Right atrium auricular region (tissue), 2 donors: Measurements from ENCODE around the gene FOXL2NB. TPM values are rescaled to one million over a fixed set of nuclear protein-coding genes. Genes with fewer than 3 reads are reported as not detected.
A peak's percentile ranks its signal among the peaks of the same experiment; 100 is the strongest.

Experiments used
- DNase-seq: peaks from one replicate; pipeline ENCODE4 v3.0.0-alpha.2; 2019; ENCODE audit warnings: low spot score
- H3K27ac ChIP-seq, 2 donors: fragments of 200-600 bp; sonication (generic); 1 replicate in 1 of 2; 2 replicates in 1 of 2; pipeline ENCODE4 v1.5.1; 2016 to 2019
- H3K27me3 ChIP-seq, 2 donors: fragments of 200-600 bp; sonication (generic); one replicate each; pipeline versions ENCODE4 v1.5.1 to v1.6.0; 2017 to 2019
- H3K36me3 ChIP-seq: fragments of 200-600 bp; sonication (generic); one replicate; pipeline ENCODE4 v1.5.1; 2016
- H3K4me1 ChIP-seq, 2 donors: fragments of 200-600 bp; sonication (generic); one replicate each; pipeline versions ENCODE4 v1.5.1 to v1.6.0; 2017 to 2019
- H3K4me3 ChIP-seq, 2 donors: fragments of 200-600 bp; sonication (generic); 1 replicate in 1 of 2; 2 replicates in 1 of 2; pipeline ENCODE4 v1.5.1; 2017 to 2019; ENCODE audit warnings: mild to moderate bottlenecking in 1 of 2, moderate library complexity in 1 of 2
- H3K9me3 ChIP-seq, 2 donors: fragments of 200-600 bp; sonication (generic); one replicate each; pipeline ENCODE4 v1.5.1; 2019
- total RNA-seq, 2 donors: library from RNA; depleted of rRNA; stranded (reverse); fragments of >200 nt; gene quantifications; one replicate each; pipeline ENCODE4 v1.1.0, GENCODE V29; 2016
- TF ChIP-seq, protein P1 (sequence below), 2 donors: fragments of 200-600 bp; sonication (generic); IDR thresholded peaks; one replicate each; pipeline ENCODE4 v1.5.1; 2019; ENCODE audit warnings: antibody characterized with exemption in 2 of 2

Gene FOXL2NB
- total RNA-seq, 2 donors from 2014 or later = not detected

DNA sequence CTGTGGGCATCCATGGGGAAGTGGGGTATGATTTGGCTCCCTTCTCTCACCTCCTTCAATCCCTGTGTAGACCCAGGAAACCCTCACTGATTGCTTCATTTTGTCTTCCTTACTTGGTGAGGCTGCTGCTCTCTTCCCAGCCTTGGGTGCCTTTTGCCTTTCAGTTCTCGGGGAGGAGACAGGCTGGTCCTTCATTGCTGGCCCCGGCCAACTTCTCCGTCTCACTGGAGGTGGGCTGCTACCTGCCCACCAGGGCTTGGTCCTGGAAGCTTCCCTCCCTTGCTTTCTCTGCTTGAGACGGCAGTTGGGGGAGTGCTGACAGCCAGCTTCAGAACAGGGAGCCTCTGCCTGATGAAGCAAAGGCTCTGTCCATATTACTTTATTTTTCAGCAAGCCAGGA is 4.7 kb upstream of the FOXL2NB start:
- Histone ChIP-seq H3K4me1 (peaks cover 0 to 58% of the 10 kb centered on the region in 2 donors), H3K36me3 (no peaks in the 10 kb centered on the region), H3K27ac (no peak overlapping the region), H3K27me3 (peaks cover 74 to 94% of the 10 kb centered on the region in 2 donors), H3K9me3 (no peaks in the 10 kb centered on the region), H3K4me3 (no peak overlapping the region)
- DNase-seq = no peak
- TF ChIP-seq, protein P1, sequence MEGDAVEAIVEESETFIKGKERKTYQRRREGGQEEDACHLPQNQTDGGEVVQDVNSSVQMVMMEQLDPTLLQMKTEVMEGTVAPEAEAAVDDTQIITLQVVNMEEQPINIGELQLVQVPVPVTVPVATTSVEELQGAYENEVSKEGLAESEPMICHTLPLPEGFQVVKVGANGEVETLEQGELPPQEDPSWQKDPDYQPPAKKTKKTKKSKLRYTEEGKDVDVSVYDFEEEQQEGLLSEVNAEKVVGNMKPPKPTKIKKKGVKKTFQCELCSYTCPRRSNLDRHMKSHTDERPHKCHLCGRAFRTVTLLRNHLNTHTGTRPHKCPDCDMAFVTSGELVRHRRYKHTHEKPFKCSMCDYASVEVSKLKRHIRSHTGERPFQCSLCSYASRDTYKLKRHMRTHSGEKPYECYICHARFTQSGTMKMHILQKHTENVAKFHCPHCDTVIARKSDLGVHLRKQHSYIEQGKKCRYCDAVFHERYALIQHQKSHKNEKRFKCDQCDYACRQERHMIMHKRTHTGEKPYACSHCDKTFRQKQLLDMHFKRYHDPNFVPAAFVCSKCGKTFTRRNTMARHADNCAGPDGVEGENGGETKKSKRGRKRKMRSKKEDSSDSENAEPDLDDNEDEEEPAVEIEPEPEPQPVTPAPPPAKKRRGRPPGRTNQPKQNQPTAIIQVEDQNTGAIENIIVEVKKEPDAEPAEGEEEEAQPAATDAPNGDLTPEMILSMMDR (IDR thresholded peaks at IDR 0.05) = no peak

DNA sequence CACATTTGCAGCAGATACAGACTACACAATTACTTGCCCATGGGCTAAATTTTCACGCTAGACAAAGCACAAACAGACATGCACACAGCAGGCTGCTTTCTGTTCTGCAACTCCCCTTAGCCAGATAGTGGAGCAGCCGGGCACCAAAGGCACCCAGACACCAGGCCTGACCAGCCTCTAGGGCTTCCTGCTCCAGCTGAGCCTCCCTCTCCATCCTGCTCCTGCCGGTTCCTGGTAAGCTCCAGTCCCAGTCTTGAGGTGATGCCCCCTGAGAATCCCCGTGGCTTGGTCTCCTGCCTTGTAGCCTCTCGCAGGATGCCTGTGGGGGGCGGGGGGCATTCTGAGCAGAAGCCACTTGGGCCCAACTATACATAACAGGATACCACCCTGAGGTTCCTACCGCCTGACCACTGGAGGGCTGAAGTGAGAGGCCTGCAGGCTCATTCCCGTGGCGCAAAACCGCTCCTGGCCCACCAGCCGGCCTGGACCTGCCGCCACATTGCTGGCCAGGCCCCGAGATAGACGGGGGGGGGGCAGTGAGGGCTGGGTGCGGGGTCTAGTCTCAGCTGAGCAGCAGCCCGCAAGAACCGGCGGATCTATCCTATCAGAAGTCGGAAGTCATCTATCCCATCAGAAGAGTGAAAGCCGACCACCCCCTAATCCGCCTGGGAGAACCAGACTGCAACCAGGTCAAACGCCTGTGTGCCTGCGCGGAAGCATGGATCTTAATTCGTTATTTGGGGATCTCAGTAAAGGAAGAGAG is 4.0 kb upstream of the FOXL2NB start:
- Histone ChIP-seq H3K4me3 (no peak overlapping the region), H3K4me1 (peaks cover 0 to 54% of the 10 kb centered on the region in 2 donors), H3K27me3 (peaks cover 68 to 96% of the 10 kb centered on the region in 2 donors), H3K36me3 (no peaks in the 10 kb centered on the region), H3K27ac (no peak overlapping the region), H3K9me3 (no peaks in the 10 kb centered on the region)
- DNase-seq = no peak
- TF ChIP-seq, protein P1 (IDR thresholded peaks at IDR 0.05) = no peak

DNA sequence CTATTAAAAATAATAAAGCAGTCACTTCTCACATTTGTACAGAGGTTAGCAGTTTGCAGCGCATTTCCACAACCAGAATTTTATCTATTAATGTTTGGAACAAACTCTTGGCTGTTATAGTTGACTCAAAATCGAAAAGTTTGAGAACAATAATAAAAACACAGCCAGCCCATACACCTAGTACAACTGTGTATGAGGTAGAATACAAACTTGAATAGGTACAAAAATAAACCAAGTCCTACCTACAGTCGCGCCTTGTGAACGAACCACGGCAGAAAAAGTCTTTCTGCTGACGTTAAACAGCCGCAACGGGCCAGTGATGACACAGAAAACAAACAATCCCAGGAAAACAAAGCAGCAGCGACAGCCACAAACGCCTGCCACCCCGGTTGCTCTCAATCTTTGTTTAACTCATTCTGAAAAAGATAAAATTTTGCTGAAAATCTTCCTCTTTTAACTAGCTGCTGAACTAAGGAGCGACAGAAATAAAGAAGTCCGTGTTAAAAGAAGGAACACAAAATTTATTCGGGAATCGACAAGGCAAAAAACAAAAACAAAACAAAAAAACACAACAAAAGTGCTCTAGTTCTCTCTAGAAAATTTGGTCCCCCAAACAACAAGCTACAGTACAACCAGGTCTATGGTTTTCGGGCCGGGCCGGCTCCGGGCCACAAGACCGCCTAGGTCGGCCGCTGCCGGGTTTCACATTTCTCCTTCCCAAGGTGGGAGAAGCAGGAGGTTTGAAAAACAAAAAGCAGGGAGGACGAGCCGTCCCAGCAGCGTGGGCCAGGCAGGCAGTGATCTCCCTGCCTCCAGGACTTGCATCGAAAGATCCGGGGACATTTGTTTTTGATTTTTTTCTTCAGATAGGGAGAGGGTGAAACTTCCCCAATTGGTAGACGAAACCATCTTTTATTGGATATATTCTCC is 3.0 kb upstream of the FOXL2NB start:
- H3K27me3 ChIP-seq = peaks cover 62 to 95% of the 10 kb centered on the region in 2 donors
- no peak for DNase-seq
- H3K9me3 ChIP-seq = no peaks in the 10 kb centered on the region
- TF ChIP-seq, protein P1 (IDR thresholded peaks at IDR 0.05) = no peak
- no peak overlapping the region for H3K27ac ChIP-seq
- no peak overlapping the region for H3K4me3 ChIP-seq
- no peaks in the 10 kb centered on the region for H3K36me3 ChIP-seq
- peaks cover 0 to 44% of the 10 kb centered on the region in 2 donors for H3K4me1 ChIP-seq

DNA sequence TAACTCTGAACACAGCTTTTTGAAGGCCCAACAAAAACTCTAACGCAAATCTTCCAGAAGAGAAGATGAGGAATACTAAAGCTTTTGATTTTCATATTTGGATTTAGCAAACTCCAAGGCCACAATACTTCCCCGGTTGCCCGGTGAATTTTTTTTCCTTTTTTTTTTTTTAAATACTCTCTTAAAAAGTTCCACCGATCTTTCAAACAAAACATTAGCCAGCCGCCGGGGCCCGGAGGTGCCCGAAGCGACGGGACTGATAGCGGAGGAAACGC is 2.4 kb upstream of the FOXL2NB start:
- DNase-seq = no peak
- Histone ChIP-seq H3K27ac (no peak overlapping the region), H3K27me3 (peaks cover 62 to 95% of the 10 kb centered on the region in 2 donors), H3K9me3 (no peaks in the 10 kb centered on the region), H3K36me3 (no peaks in the 10 kb centered on the region), H3K4me3 (peak overlapping the region in 1 of 2 donors; percentile 16), H3K4me1 (peaks cover 0 to 42% of the 10 kb centered on the region in 2 donors)
- TF ChIP-seq, protein P1 (IDR thresholded peaks at IDR 0.05) = no peak

DNA sequence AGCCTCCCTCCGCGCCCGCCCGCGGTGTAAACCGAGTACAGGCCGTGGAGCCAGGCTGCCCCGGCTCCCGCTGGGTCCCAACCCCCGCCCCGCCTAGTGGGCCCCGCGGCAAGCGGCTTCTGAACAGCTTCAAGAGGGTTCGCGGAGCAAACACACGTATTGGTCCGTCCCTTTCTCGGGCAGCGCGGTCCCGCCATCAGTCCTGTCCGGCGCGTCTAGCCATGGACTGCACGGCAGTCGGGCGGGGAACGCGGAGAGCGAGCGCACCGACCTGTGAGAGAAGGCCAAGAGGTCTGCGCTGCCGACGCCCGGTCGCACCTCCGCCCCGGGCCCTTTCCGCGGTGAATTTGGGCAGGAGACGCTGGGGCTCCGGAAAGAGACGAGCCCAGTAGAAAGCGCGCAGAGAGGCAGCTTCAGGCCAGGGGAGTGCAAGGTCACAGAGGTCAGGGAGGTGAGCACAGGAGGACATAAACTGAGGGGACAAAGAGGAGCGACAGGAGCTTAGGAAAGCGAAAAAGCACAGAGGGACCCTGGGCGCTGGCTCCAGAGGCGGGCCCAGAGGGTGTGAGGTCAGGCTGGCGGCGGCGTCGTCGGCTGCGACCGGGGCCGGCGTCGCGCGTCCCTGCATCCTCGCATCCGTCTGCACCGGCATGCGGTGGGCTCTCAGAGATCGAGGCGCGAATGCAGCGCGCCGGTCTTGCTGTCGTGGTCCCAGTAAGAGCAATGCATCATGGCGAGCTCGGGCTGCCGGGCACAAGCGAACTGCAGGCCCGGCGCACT is 1.9 kb upstream of the FOXL2NB start:
- DNase-seq = no peak
- H3K9me3 ChIP-seq = no peaks in the 10 kb centered on the region
- peaks cover 0 to 42% of the 10 kb centered on the region in 2 donors for H3K4me1 ChIP-seq
- H3K27me3 ChIP-seq = peaks cover 57 to 95% of the 10 kb centered on the region in 2 donors
- no peak overlapping the region for H3K27ac ChIP-seq
- peak overlapping the region in 1 of 2 donors; percentile 16 for H3K4me3 ChIP-seq
- H3K36me3 ChIP-seq = no peaks in the 10 kb centered on the region
- TF ChIP-seq, protein P1 (IDR thresholded peaks at IDR 0.05) = no peak
